MCF 10A (cell line): ENCODE measurements around the gene RAPGEF1. TPM values are rescaled to one million over a fixed set of nuclear protein-coding genes. Genes with fewer than 3 reads are reported as not detected.

Experiments
- BruUV-seq: library from RNA; stranded (reverse); fragments of 400-500 nt; replicated peaks from 2 replicates; lab custom pipeline; 2021; lab: Mats Ljungman, UMichigan
- CTCF ChIA-PET: fragments of 300-600 bp; sonication (Branson Sonifier 250); formaldehyde crosslinking; extraction: SDS; loops from one replicate; lab custom pipeline; 2021; ENCODE audit warnings: antibody characterized with exemption, inconsistent platforms; lab: Yijun Ruan, JAX
- POLR2A ChIA-PET: fragments of 300-600, 350-650 bp; sonication (Branson Sonifier 250); formaldehyde crosslinking; extraction: SDS; loops from one replicate; lab custom pipeline; 2020; ENCODE audit warnings: antibody characterized with exemption, inconsistent platforms; lab: Yijun Ruan, JAX
- DNase-seq: peaks from one replicate; pipeline ENCODE4 v3.0.0-alpha.2; 2018; ENCODE audit not compliant: unreplicated experiment
- H3K27ac Mint-ChIP-seq: one replicate; pipeline ENCODE4 v1.8.0; 2022; ENCODE audit warnings: mild to moderate bottlenecking, low read depth, mixed read lengths; ENCODE audit not compliant: unreplicated experiment
- H3K27me3 Mint-ChIP-seq: one replicate; pipeline ENCODE4 v1.8.0; 2022; ENCODE audit warnings: mixed read lengths; ENCODE audit not compliant: insufficient read depth, unreplicated experiment
- H3K36me3 Mint-ChIP-seq: one replicate; pipeline ENCODE4 v1.8.0; 2022; ENCODE audit warnings: mild to moderate bottlenecking, moderate library complexity, mixed read lengths; ENCODE audit not compliant: insufficient read depth, unreplicated experiment
- H3K4me1 Mint-ChIP-seq: one replicate; pipeline ENCODE4 v1.8.0; 2022; ENCODE audit warnings: mixed read lengths; ENCODE audit not compliant: insufficient read depth, unreplicated experiment
- H3K4me3 Mint-ChIP-seq: one replicate; pipeline ENCODE4 v1.8.0; 2022; ENCODE audit warnings: mild to moderate bottlenecking, moderate library complexity, mixed read lengths; ENCODE audit not compliant: unreplicated experiment
- H3K9me3 Mint-ChIP-seq: one replicate; pipeline ENCODE4 v1.8.0; 2022; ENCODE audit warnings: mixed read lengths; ENCODE audit not compliant: unreplicated experiment
- intact Hi-C: fragments of 100-400 bp; cut with micrococcal nuclease; formaldehyde crosslinking; loops from 2 replicates; pipeline ENCODE4 v1.14.1; 2022
- total RNA-seq: library from RNA; stranded (reverse); gene quantifications from 2 replicates; pipeline ENCODE4 v1.2.3, GENCODE V29; 2022
- TF ChIP-seq, protein P1 (sequence below): fragments of 200-600 bp; IDR thresholded peaks from one replicate; pipeline ENCODE4 v1.8.0; 2022; ENCODE audit warnings: antibody characterized with exemption, mild to moderate bottlenecking; ENCODE audit not compliant: unreplicated experiment

RAPGEF1 gene
- total RNA-seq, 1 experiment from 2014 or later = 55.4 TPM

DNA sequence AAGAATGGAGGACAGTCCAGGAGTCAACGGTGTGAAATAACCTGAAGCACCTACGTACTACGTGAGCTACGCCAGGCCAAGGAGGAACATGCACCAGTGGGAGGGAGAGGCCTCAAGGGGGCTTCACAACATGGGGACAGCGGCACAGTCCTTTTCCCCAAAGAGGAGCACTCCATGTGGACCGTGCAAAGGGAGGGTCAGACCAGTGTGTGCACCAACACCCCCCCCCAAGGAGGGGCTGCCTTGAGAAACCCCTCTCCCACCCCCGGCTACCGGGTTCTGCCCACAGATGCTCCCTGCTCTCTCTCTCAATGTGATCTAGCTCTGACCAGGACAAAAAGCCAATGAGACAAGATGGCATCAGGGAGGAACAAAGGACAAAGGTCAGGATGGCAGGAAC is 126.0 kb downstream of the RAPGEF1 start:
- CTCF ChIA-PET = interaction anchor here (0.6 kb wide), 1 partner anchor 25 kb away, joined by 3 read pairs; no protein-coding TSS in a partner anchor
- Mint-ChIP-seq H3K9me3 (no peaks in the 10 kb centered on the region), H3K27me3 (no peaks in the 10 kb centered on the region), H3K4me1 (peaks cover 31% of the 10 kb centered on the region), H3K4me3 (no peak overlapping the region), H3K27ac (no peak overlapping the region), H3K36me3 (peaks cover 22% of the 10 kb centered on the region)
- intact Hi-C loops = no loop called here
- no TSS peak for BruUV-seq
- TF ChIP-seq, protein P1, sequence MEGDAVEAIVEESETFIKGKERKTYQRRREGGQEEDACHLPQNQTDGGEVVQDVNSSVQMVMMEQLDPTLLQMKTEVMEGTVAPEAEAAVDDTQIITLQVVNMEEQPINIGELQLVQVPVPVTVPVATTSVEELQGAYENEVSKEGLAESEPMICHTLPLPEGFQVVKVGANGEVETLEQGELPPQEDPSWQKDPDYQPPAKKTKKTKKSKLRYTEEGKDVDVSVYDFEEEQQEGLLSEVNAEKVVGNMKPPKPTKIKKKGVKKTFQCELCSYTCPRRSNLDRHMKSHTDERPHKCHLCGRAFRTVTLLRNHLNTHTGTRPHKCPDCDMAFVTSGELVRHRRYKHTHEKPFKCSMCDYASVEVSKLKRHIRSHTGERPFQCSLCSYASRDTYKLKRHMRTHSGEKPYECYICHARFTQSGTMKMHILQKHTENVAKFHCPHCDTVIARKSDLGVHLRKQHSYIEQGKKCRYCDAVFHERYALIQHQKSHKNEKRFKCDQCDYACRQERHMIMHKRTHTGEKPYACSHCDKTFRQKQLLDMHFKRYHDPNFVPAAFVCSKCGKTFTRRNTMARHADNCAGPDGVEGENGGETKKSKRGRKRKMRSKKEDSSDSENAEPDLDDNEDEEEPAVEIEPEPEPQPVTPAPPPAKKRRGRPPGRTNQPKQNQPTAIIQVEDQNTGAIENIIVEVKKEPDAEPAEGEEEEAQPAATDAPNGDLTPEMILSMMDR = no peak
- POLR2A ChIA-PET = interaction anchor here (0.6 kb wide), 1 partner anchor 119 kb away, joined by 3 read pairs; no protein-coding TSS in a partner anchor
- no peak for DNase-seq

DNA sequence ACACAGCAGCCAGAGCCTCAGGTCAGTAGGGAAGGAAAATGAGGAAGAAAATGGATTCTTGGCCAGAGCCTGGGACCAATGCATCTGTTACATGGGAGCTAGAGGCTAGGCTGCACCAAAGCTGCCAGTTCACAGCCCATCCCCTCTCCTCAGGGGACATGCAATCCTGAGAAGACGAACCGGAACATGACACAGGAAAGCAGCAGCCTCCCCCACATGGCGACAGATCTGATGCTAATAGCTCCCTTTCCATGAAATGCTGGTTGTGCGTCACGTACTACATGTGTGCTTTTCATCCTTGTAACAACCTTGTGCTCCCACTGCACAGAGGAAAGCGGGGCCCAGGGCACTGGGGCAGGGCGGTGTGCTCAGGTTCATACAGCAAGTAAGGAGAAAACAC is 127.0 kb downstream of the RAPGEF1 start:
- ChIA-PET POLR2A (interaction anchor here (0.6 to 5.5 kb wide), 4 partner anchors 9 to 230 kb away, joined by 3 to 44 read pairs (median 3); no protein-coding TSS in a partner anchor), CTCF (interaction anchor here (1.0 to 1.4 kb wide), 2 partner anchors 9 to 21 kb away, joined by 3 to 5 read pairs; no protein-coding TSS in a partner anchor)
- Mint-ChIP-seq H3K27me3 (no peaks in the 10 kb centered on the region), H3K27ac (peak overlapping the region; percentile 75), H3K4me1 (peaks cover 29% of the 10 kb centered on the region), H3K4me3 (no peak overlapping the region), H3K9me3 (no peaks in the 10 kb centered on the region), H3K36me3 (peaks cover 21% of the 10 kb centered on the region)
- TF ChIP-seq, protein P1 = no peak
- BruUV-seq = no TSS peak
- intact Hi-C loops = no loop called here
- DNase-seq = no peak

DNA sequence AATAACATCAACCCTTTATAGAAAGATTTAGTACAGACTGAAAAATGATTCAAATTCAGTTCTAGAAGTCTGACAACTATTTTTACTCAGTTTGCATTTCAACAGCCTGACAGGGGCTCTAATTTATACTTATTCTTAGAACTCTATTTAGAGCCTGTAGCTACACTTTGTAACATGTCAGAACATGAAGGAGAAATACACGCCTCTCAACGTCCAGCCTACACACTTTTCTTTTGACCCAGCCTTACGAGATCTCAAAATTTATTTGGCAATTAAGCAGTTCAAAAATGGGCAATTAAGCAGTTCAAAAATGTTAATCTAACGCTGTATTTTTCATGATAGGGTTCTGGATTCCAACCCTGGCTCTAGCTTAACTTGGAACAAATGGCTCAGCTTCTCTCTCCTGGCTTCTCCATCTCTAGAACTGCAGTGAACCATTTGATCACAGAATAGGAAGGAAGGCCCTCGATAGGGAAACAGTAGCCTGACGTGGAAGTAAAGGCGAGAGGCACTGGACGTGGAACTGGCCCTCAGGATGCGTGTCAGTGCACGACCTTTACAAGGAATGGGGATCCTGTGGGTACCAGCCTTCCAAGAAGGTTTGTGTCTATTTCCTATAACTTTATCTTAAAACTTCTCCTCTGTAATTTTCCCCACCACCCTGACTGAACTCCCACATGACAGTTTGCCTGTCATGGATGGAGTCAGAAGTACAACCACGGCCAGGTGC is 128.1 kb downstream of the RAPGEF1 start:
- peaks cover 29% of the 10 kb centered on the region for H3K4me1 Mint-ChIP-seq
- H3K9me3 Mint-ChIP-seq = no peaks in the 10 kb centered on the region
- ChIA-PET CTCF (interaction anchor here (0.5 to 5.2 kb wide), 4 partner anchors 13 to 128 kb away, joined by 3 to 43 read pairs (median 6); partner anchors contain the start of gene RAPGEF1), POLR2A (interaction anchor here (0.6 to 5.5 kb wide), 9 partner anchors 11 to 229 kb away, joined by 3 to 44 read pairs (median 4); no protein-coding TSS in a partner anchor)
- intact Hi-C loops = no loop called here
- H3K4me3 Mint-ChIP-seq = peak overlapping the region; percentile 38
- H3K27me3 Mint-ChIP-seq = no peaks in the 10 kb centered on the region
- peak; percentile 20 for DNase-seq
- TF ChIP-seq, protein P1 = no peak
- H3K27ac Mint-ChIP-seq = peak overlapping the region; percentile 75
- peaks cover 21% of the 10 kb centered on the region for H3K36me3 Mint-ChIP-seq
- BruUV-seq = no TSS peak

DNA sequence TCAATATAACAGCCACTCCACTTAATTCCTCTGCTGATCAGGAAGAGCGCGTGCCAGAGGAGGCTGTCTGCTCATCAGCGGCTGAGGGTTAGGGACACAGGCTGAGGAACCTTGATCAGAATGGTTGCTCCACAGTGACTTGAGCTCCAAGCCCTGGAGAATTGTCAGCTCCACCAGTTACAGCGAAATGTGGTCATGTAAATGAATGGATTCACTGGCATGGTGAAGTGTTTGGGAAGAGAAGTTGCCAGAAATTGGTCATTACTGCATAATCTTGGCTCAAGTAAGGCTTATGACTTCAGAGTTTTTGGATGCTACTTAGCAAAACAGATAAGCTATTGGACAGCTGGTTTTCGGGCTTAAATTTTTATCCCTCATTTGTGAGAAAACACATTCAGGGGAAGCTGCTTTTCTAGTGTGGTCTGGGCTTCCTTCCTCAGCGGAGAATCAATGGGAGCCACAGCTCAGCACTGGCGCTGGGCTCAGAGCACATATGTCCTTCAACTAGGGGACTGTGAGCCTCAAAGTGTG is 129.6 kb downstream of the RAPGEF1 start:
- Mint-ChIP-seq H3K4me3 (no peak overlapping the region), H3K36me3 (peaks cover 27% of the 10 kb centered on the region), H3K27ac (no peak overlapping the region), H3K4me1 (peaks cover 29% of the 10 kb centered on the region), H3K9me3 (no peaks in the 10 kb centered on the region), H3K27me3 (no peaks in the 10 kb centered on the region)
- TF ChIP-seq, protein P1 = no peak
- DNase-seq = no peak
- ChIA-PET CTCF (interaction anchor here (0.6 to 5.2 kb wide), 6 partner anchors 25 to 275 kb away, joined by 3 to 43 read pairs (median 5); partner anchors contain the start of gene RAPGEF1), POLR2A (interaction anchor here (0.6 to 5.5 kb wide), 10 partner anchors 15 to 133 kb away, joined by 3 to 44 read pairs (median 8); no protein-coding TSS in a partner anchor)
- intact Hi-C loops = no loop called here
- BruUV-seq = no TSS peak
